A549 (cell line): ENCODE results near the gene PNLDC1. TPM values are rescaled to one million over a fixed set of nuclear protein-coding genes. Genes with fewer than 3 reads are reported as not detected.

Source experiments
- ATAC-seq, 2 experiments: fragments of 200-7000 bp in 1 of 2; fragments of >200 bp in 1 of 2; cut with Nextera tagmentation in 1 of 2; cut with Tn5 transposase in 1 of 2; 3 replicates each; pipeline versions ENCODE4 v1.8.0 to v1.9.1; 2018 to 2020; ENCODE audit warnings: mild to moderate bottlenecking in 1 of 2, moderate library complexity in 1 of 2
- CTCF ChIA-PET: fragments of 300-600 bp; sonication (Branson Sonifier 250); formaldehyde crosslinking; extraction: SDS; loops from one replicate; lab custom pipeline; 2021; ENCODE audit warnings: antibody characterized with exemption, inconsistent platforms; lab: Yijun Ruan, JAX
- POLR2A ChIA-PET: fragments of 350-600 bp; formaldehyde crosslinking; extraction: SDS; loops from one replicate; lab custom pipeline; 2021; ENCODE audit warnings: antibody characterized with exemption, inconsistent platforms; lab: Yijun Ruan, JAX
- DNase-seq, 2 experiments: peaks; one replicate each; pipeline versions ENCODE4 v3.0.0 to v3.0.0-alpha.2; 2011 to 2016; ENCODE audit warnings: low read depth in 1 of 2, low spot score in 1 of 2
- FAIRE-seq: peaks from 2 replicates; lab custom pipeline; 2011; peaks lifted over from hg19 to GRCh38; lab: Jason Lieb, UNC
- H3K27ac ChIP-seq, 2 experiments: fragments of >200 bp; sonication (Bioruptor Twin); formaldehyde crosslinking; 3 replicates each; pipeline ENCODE4 v1.5.1; 2016 to 2017
- H3K4me1 ChIP-seq: fragments of >200 bp; sonication (Bioruptor Twin); formaldehyde crosslinking; 3 replicates; pipeline ENCODE4 v1.6.1; 2016
- H3K4me2 ChIP-seq: fragments of >200 bp; sonication (Bioruptor Twin); formaldehyde crosslinking; 3 replicates; pipeline ENCODE4 v1.6.1; 2016
- H3K4me3 ChIP-seq: fragments of >200 bp; sonication (Bioruptor Twin); formaldehyde crosslinking; 3 replicates; pipeline ENCODE4 v1.5.1; 2016
- H3K9me3 ChIP-seq: fragments of >200 bp; sonication (Bioruptor Twin); formaldehyde crosslinking; 3 replicates; pipeline ENCODE4 v1.6.1; 2016
- CBX8 ChIP-seq: fragments of 200-600 bp; sonication (generic); IDR thresholded peaks from 2 replicates; pipeline ENCODE4 v1.6.1; 2016
- CEBPB ChIP-seq, 2 experiments: fragments of >200 bp in 1 of 2; sonication (Bioruptor Twin) in 1 of 2; formaldehyde crosslinking in 1 of 2; IDR thresholded peaks; 2 replicates each; pipeline ENCODE4 v1.6.1; 2012 to 2016
- EHF ChIP-seq: fragments of 250-450 bp; sonication (Bioruptor Pico); IDR thresholded peaks from 2 replicates; pipeline ENCODE4 v1.5.0; 2020; ENCODE audit warnings: mild to moderate bottlenecking
- EHMT2 ChIP-seq: fragments of 200-600 bp; sonication (generic); IDR thresholded peaks from 2 replicates; pipeline ENCODE4 v1.6.1; 2016; ENCODE audit warnings: antibody characterized with exemption, low read depth, mild to moderate bottlenecking, moderate library complexity
- EP300 ChIP-seq, 2 experiments: fragments of >200 bp; sonication (Bioruptor Twin); formaldehyde crosslinking; IDR thresholded peaks; 2 replicates in 1 of 2; 3 replicates in 1 of 2; pipeline ENCODE4 v1.6.1; 2016 to 2017
- ESRRA ChIP-seq: fragments of 150-350 bp; IDR thresholded peaks from 2 replicates; pipeline ENCODE4 v1.6.1; 2014; ENCODE audit warnings: mild to moderate bottlenecking, low read length, borderline replicate concordance
- FOSL2 ChIP-seq, 2 experiments: fragments of 450-650 bp in 1 of 2; fragments of >200 bp in 1 of 2; sonication (Bioruptor Twin) in 1 of 2; formaldehyde crosslinking; IDR thresholded peaks; 2 replicates each; pipeline versions ENCODE4 v1.5.0 to v1.6.1; 2016 to 2020; ENCODE audit warnings: mild to moderate bottlenecking in 1 of 2, moderate library complexity in 1 of 2
- FOXS1 ChIP-seq: fragments of 250-450 bp; sonication (Bioruptor Pico); IDR thresholded peaks from 2 replicates; pipeline ENCODE4 v1.5.0; 2020; ENCODE audit warnings: mild to moderate bottlenecking, moderate library complexity
- JUNB ChIP-seq: fragments of >200 bp; sonication (Bioruptor Twin); formaldehyde crosslinking; IDR thresholded peaks from 2 replicates; pipeline ENCODE4 v1.6.1; 2016
- MAFK ChIP-seq: fragments of 450-650 bp; IDR thresholded peaks from 2 replicates; pipeline ENCODE4 v1.6.1; 2014; ENCODE audit not compliant: partially characterized antibody
- MAZ ChIP-seq: fragments of 150-350 bp; IDR thresholded peaks from 2 replicates; pipeline ENCODE4 v1.6.1; 2014; ENCODE audit warnings: antibody characterized with exemption, low read depth, low read length, borderline replicate concordance
- MYC ChIP-seq: IDR thresholded peaks from 2 replicates; pipeline ENCODE4 v1.6.1; 2012; ENCODE audit warnings: mild to moderate bottlenecking, inconsistent platforms, low read length, improper control_type of control experiment, borderline replicate concordance
- NR3C1 ChIP-seq: fragments of >200 bp; sonication (Bioruptor Twin); formaldehyde crosslinking; IDR thresholded peaks from 3 replicates; pipeline ENCODE4 v1.6.1; 2017
- PHF8 ChIP-seq: fragments of 200-600 bp; sonication (generic); IDR thresholded peaks from 2 replicates; pipeline ENCODE4 v1.6.1; 2016; ENCODE audit warnings: low read depth, mild to moderate bottlenecking, antibody characterized with exemption, moderate library complexity, borderline replicate concordance
- POLR2A ChIP-seq: IDR thresholded peaks from 2 replicates; pipeline ENCODE4 v1.6.1; 2012; ENCODE audit warnings: mild to moderate bottlenecking, low read length
- RAD21 ChIP-seq, 2 experiments: fragments of >200 bp in 1 of 2; sonication (Bioruptor Twin) in 1 of 2; formaldehyde crosslinking in 1 of 2; IDR thresholded peaks in 1 of 2; conservative IDR thresholded peaks in 1 of 2; 2 replicates in 1 of 2; 3 replicates in 1 of 2; pipeline ENCODE4 v1.6.1; 2012 to 2018; ENCODE audit warnings: inconsistent platforms in 1 of 2
- RARB ChIP-seq: fragments of 250-450 bp; sonication (Bioruptor Pico); IDR thresholded peaks from 2 replicates; pipeline ENCODE4 v1.8.0; 2021; ENCODE audit warnings: mild to moderate bottlenecking, moderate library complexity
- RFX5 ChIP-seq: fragments of 450-650 bp; IDR thresholded peaks from 2 replicates; pipeline ENCODE4 v1.7.1; 2014; ENCODE audit warnings: antibody characterized with exemption, mild to moderate bottlenecking, moderate library complexity
- ZC3H11A ChIP-seq: fragments of 450-650 bp; IDR thresholded peaks from 2 replicates; pipeline ENCODE4 v1.6.1; 2014; ENCODE audit warnings: antibody characterized with exemption, mild to moderate bottlenecking
- ZFP36 ChIP-seq: fragments of 450-650 bp; IDR thresholded peaks from 2 replicates; pipeline ENCODE4 v1.6.1; 2014; ENCODE audit warnings: borderline replicate concordance; ENCODE audit not compliant: partially characterized antibody
- ZNF302 ChIP-seq: fragments of 250-450 bp; sonication (Bioruptor Pico); IDR thresholded peaks from 2 replicates; pipeline ENCODE4 v1.9.0; 2021; ENCODE audit warnings: inconsistent platforms, mild to moderate bottlenecking, moderate library complexity
- ZSCAN20 ChIP-seq: fragments of 250-450 bp; sonication (Bioruptor Pico); IDR thresholded peaks from 2 replicates; pipeline ENCODE4 v1.8.0; 2022; ENCODE audit warnings: mild to moderate bottlenecking, moderate library complexity
- WGBS: methylation state at CpG from one replicate; pipeline ENCODE4 v1.1.6; 2017; ENCODE audit errors: missing lambda C conversion rate; 5-methylcytosine and 5-hydroxymethylcytosine counted together
- polyA plus RNA-seq, 4 experiments: library from polyadenylated mRNA; depleted of rRNA in 3 of 4; stranded (reverse); fragments of >200 nt; fragmentation: RNase III in 1 of 4; extraction: RNeasy Plus Mini Kit Qiagen cat#74134 plus additional on column Dnase treatment in 1 of 4; gene quantifications; 2 replicates in 3 of 4; 3 replicates in 1 of 4; pipeline ENCODE4 v1.2.3, GENCODE V29; 2011 to 2017
- TF ChIP-seq, protein P1 (sequence below): fragments of >200 bp; sonication (Bioruptor Twin); formaldehyde crosslinking; IDR thresholded peaks from 3 replicates; pipeline ENCODE4 v1.6.1; 2016
- TF ChIP-seq, protein P2 (sequence below): fragments of 200-600 bp; sonication (generic); IDR thresholded peaks from 2 replicates; pipeline ENCODE4 v1.6.1; 2016; ENCODE audit warnings: antibody characterized with exemption, mild to moderate bottlenecking, moderate library complexity
- TF ChIP-seq, protein P3 (sequence below): fragments of 250-450 bp; sonication (Bioruptor Pico); IDR thresholded peaks from 2 replicates; pipeline ENCODE4 v1.5.0; 2021; ENCODE audit warnings: mild to moderate bottlenecking, moderate library complexity, borderline replicate concordance

Gene PNLDC1
- polyA plus RNA-seq, 2 of the 4 experiments (the other 2 are of a cell fraction) = 0.09 to 0.13 TPM

DNA sequence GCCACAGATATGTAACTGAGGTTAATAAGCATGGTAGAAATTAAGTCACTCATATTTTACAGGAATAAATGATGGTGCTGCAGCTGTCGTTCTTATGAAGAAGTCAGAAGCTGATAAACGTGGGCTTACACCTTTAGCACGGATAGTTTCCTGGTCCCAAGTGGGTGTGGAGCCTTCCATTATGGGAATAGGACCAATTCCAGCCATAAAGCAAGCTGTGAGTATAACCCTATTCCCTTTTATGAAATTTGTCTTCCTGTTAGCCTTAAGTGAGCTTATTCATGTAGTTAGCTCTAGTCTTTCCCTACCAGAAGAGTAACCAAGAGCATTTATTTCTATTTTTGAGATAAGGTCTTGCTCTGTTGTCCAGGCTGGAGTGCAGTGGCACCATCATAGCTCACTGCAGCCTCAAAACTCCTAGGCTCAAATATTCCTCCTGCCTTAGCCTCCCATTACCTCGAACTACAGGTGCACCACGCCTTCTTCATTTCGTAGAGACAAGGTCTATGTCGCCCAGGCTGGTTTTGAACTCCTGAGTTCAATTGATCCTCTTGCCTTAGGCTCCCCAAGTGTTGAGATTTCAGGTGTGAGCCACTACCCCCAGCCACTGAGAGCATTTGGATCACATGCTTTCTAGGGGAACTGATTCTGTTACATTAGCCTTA lies 22.7 kb upstream of the PNLDC1 start:
- ATAC-seq = no peak
- CTCF ChIA-PET = no interaction called here
- Histone ChIP-seq H3K4me3 (no peak overlapping the region), H3K27ac (no peak overlapping the region)
- TF ChIP-seq FOSL2 (IDR thresholded peaks at IDR 0.05) (no peak), FOSL2 (CRISPR knock-in tag; IDR thresholded peaks at IDR 0.05) (no peak), RARB (CRISPR knock-in tag) (no peak), RFX5 (no peak), EP300 (IDR thresholded peaks at IDR 0.05) (no peak), MYC (no peak), NR3C1 (no peak), ZC3H11A (no peak), PHF8 (no peak), ESRRA (no peak), RAD21 (conservative IDR thresholded peaks at IDR 0.05 in 1 of 2, IDR thresholded peaks at IDR 0.05 in 1 of 2) (no peak), POLR2A (no peak), MAZ (no peak)
- TF ChIP-seq, protein P1, sequence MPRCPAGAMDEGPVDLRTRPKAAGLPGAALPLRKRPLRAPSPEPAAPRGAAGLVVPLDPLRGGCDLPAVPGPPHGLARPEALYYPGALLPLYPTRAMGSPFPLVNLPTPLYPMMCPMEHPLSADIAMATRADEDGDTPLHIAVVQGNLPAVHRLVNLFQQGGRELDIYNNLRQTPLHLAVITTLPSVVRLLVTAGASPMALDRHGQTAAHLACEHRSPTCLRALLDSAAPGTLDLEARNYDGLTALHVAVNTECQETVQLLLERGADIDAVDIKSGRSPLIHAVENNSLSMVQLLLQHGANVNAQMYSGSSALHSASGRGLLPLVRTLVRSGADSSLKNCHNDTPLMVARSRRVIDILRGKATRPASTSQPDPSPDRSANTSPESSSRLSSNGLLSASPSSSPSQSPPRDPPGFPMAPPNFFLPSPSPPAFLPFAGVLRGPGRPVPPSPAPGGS = no peak
- TF ChIP-seq, all 56 proteins: peak for 0
- POLR2A ChIA-PET = no interaction called here
- DNase-seq (no peak), FAIRE-seq (no peak)
- H3K4me1 ChIP-seq = no peaks in the 10 kb centered on the region
- 85% methylated on average over 7 of the region's 7 CpGs for WGBS
- H3K4me2 ChIP-seq = no peak overlapping the region
- no peaks in the 10 kb centered on the region for H3K9me3 ChIP-seq

DNA sequence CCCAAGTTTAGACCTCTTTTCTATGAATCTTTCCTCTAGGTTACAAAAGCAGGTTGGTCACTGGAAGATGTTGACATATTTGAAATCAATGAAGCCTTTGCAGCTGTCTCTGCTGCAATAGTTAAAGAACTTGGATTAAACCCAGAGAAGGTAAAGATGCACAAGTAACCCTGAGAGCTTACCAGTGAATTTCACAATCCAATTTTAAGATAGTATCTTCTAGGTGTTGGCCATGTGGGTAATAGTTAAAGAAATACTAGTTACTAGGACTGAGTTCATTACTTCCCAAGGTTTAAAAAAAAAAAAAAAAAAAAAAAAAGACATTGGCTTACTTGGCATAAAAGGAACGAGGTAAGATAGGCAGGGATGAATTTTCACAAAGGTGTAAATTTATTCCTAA lies 21.9 kb upstream of the PNLDC1 start:
- no peak overlapping the region for H3K4me2 ChIP-seq
- 89% methylated on average over 1 of the region's 1 CpG for whole genome bisulfite sequencing
- DNase-seq = no peak
- no peak for TF ChIP-seq EHF (CRISPR knock-in tag)
- H3K9me3 ChIP-seq = no peaks in the 10 kb centered on the region
- no peak for ATAC-seq
- H3K27ac ChIP-seq = no peak overlapping the region
- no peak for FAIRE-seq
- POLR2A ChIA-PET = interaction anchor here (1.5 kb wide), 1 partner anchor 12 kb away, joined by 5 read pairs; the partner anchor contains the start of genes MRPL18 and TCP1
- H3K4me1 ChIP-seq = no peaks in the 10 kb centered on the region
- no peak overlapping the region for H3K4me3 ChIP-seq
- CTCF ChIA-PET = no interaction called here

DNA sequence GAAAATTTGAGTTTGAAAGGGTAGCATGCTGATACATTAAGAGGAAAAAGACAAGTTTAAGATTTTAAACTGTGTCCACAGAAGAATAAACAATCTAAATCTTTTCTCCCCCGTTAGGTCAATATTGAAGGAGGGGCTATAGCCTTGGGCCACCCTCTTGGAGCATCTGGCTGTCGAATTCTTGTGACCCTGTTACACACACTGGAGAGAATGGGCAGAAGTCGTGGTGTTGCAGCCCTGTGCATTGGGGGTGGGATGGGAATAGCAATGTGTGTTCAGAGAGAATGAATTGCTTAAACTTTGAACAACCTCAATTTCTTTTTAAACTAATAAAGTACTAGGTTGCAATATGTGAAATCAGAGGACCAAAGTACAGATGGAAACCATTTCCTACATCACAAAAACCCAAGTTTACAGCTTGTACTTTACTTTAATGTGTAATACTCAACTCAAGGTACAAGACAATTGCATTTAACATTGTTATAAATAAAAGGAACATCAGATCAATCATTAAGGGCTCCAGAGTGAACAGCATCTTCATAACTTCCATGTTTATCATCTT lies 21.5 kb upstream of the PNLDC1 start:
- POLR2A ChIA-PET = interaction anchor here (1.5 kb wide), 1 partner anchor 11 kb away, joined by 5 read pairs; the partner anchor contains the start of genes MRPL18 and TCP1
- CTCF ChIA-PET = no interaction called here

More for the DNA sequence above, 21.5 kb upstream of the PNLDC1 start:
- no peak overlapping the region for H3K4me3 ChIP-seq
- no peak for ATAC-seq
- no peak overlapping the region for H3K4me2 ChIP-seq
- no peaks in the 10 kb centered on the region for H3K9me3 ChIP-seq
- no peaks in the 10 kb centered on the region for H3K4me1 ChIP-seq
- WGBS = 66% methylated on average over 3 of the region's 3 CpGs
- no peak overlapping the region for H3K27ac ChIP-seq
- no peak for TF ChIP-seq EP300 (IDR thresholded peaks at IDR 0.05)
- TF ChIP-seq EHF (CRISPR knock-in tag) = no peak
- TF ChIP-seq JUNB = no peak
- TF ChIP-seq, protein P2, sequence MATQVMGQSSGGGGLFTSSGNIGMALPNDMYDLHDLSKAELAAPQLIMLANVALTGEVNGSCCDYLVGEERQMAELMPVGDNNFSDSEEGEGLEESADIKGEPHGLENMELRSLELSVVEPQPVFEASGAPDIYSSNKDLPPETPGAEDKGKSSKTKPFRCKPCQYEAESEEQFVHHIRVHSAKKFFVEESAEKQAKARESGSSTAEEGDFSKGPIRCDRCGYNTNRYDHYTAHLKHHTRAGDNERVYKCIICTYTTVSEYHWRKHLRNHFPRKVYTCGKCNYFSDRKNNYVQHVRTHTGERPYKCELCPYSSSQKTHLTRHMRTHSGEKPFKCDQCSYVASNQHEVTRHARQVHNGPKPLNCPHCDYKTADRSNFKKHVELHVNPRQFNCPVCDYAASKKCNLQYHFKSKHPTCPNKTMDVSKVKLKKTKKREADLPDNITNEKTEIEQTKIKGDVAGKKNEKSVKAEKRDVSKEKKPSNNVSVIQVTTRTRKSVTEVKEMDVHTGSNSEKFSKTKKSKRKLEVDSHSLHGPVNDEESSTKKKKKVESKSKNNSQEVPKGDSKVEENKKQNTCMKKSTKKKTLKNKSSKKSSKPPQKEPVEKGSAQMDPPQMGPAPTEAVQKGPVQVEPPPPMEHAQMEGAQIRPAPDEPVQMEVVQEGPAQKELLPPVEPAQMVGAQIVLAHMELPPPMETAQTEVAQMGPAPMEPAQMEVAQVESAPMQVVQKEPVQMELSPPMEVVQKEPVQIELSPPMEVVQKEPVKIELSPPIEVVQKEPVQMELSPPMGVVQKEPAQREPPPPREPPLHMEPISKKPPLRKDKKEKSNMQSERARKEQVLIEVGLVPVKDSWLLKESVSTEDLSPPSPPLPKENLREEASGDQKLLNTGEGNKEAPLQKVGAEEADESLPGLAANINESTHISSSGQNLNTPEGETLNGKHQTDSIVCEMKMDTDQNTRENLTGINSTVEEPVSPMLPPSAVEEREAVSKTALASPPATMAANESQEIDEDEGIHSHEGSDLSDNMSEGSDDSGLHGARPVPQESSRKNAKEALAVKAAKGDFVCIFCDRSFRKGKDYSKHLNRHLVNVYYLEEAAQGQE = no peak
- TF ChIP-seq MAFK = no peak
- no peak for TF ChIP-seq ZFP36
- TF ChIP-seq CEBPB (IDR thresholded peaks at IDR 0.05) = no peak
- TF ChIP-seq CBX8 = no peak
- TF ChIP-seq, protein P3, sequence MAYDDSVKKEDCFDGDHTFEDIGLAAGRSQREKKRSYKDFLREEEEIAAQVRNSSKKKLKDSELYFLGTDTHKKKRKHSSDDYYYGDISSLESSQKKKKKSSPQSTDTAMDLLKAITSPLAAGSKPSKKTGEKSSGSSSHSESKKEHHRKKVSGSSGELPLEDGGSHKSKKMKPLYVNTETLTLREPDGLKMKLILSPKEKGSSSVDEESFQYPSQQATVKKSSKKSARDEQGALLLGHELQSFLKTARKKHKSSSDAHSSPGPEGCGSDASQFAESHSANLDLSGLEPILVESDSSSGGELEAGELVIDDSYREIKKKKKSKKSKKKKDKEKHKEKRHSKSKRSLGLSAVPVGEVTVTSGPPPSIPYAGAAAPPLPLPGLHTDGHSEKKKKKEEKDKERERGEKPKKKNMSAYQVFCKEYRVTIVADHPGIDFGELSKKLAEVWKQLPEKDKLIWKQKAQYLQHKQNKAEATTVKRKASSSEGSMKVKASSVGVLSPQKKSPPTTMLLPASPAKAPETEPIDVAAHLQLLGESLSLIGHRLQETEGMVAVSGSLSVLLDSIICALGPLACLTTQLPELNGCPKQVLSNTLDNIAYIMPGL (CRISPR knock-in tag) = no peak
- no peak for TF ChIP-seq ZNF302 (CRISPR knock-in tag)
- no peak for TF ChIP-seq FOSL2 (IDR thresholded peaks at IDR 0.05)
- no peak for TF ChIP-seq FOSL2 (CRISPR knock-in tag; IDR thresholded peaks at IDR 0.05)
- TF ChIP-seq EHMT2 = no peak
- no peak for TF ChIP-seq MAZ
- TF ChIP-seq ZSCAN20 (CRISPR knock-in tag) = no peak
- no peak for TF ChIP-seq FOXS1 (CRISPR knock-in tag)
- no peak for TF ChIP-seq RFX5
- DNase-seq = no peak
- no peak for FAIRE-seq
